HG03442 (cell line): ENCODE data around the gene RAP2C.
"Not testable (repeated sequence)": the region's sequence is repeated elsewhere in the genome, so short reads cannot be mapped to it uniquely, and the experiment has no call there.

Experiments
- ATAC-seq: cut with Tn5 transposase; IDR thresholded peaks from one replicate; pipeline ENCODE4 v1.9.1; 2021; ENCODE audit warnings: mild to moderate bottlenecking, moderate library complexity; ENCODE audit not compliant: unreplicated experiment

RAP2C gene

DNA sequence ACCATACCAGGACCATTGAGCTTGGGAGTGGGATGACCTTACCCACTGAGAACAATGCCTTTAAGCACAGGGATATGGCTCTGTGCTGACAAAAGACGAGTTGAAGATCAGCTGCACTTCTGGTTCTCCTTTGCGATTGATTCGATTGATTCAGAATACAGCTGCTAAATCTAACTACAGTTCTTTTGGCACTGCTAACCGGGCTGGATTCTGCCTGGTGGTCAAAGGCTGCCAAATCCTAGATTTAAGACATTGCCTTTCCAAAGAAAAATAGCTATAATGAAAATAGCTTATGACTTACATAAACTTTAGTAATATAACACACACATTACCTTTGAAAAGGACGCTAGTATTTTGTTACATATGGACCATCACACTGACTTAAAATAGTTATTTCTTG is 18.3 kb downstream of the RAP2C start:
- ATAC-seq = no peak

GRCh38 chrX:132199941-132200340 is 19.3 kb downstream of the RAP2C start:
- no peak for ATAC-seq

GRCh38 chrX:132193872-132194574 is 25.2 kb downstream of the RAP2C start:
- no peak for ATAC-seq

GRCh38 chrX:132191938-132192337 is 27.3 kb downstream of the RAP2C start:
- ATAC-seq = no peak

- ATAC-seq = no peak
Measured at GRCh38 chrX:132188175-132188574, 31.1 kb downstream of the RAP2C start.

- no peak for ATAC-seq
Measured at GRCh38 chrX:132187451-132187850, 31.8 kb downstream of the RAP2C start.

- no peak for ATAC-seq
Measured at GRCh38 chrX:132184871-132185270, 34.4 kb downstream of the RAP2C start.

GRCh38 chrX:132181364-132181763 is 37.9 kb downstream of the RAP2C start:
- no peak for ATAC-seq

DNA sequence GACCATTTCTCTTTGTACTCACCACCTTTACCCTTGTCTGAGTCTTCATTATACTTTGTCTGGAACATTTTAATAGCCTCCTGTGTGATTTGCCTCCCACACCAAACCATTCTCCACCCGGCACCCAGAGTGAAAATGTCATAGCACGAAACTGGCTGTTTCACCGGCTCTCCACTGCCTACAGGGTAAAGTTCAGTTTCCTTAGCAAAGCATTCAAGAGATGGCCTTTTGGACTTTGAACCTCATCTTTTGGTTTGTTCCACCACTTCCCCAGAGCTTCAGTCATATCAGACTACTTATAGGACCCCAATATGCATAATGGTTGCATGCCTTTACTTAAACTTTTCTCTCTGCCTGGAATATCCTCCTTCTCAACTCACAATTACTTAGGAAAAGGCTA is 38.3 kb downstream of the RAP2C start:
- ATAC-seq = no peak

DNA sequence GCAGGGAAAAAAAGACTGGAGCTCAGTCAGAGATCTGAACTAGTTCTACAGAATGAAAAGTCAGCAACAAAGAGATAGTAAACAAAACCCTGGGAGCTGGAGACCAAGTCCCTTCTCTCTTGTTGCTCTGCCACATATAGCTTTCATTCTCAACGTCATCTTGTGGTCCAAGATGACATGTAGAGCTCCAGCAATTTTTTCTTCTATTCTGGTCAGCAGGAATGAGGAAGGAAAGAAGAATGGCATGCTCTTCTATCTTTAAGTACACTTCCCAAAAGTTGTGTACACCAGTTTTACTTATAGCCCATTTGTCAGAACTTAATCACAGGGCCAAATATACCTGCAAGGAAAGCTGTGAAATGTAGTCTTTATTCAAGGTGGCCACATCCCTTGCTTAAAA is 45.6 kb downstream of the RAP2C start:
- no peak for ATAC-seq

- ATAC-seq = no peak
Measured at GRCh38 chrX:132171881-132172280, 47.4 kb downstream of the RAP2C start.

DNA sequence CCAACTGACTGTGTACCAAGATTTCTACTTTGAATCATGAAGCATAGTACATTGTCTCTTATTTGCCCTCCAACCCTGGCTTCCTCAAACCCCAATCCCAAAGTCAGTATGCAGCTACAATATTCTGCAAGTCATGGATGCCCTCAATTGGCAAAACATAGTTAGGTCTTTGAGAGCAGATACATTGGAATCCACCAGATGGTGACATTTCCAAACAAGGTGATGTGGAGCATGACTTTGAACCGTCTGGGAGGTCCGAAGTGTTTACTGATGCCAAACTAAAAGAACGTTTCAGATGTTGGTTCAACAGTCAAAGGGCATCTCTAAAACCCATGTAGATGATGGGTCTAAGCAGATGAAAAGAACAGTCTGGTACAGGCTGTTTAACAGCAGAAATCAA is 47.8 kb downstream of the RAP2C start:
- ATAC-seq = no peak

- no peak for ATAC-seq
Measured at GRCh38 chrX:132169554-132169953, 49.7 kb downstream of the RAP2C start.

GRCh38 chrX:132165651-132166050 is 53.6 kb downstream of the RAP2C start:
- ATAC-seq = no peak

- no peak for ATAC-seq
Measured at GRCh38 chrX:132165005-132165404, 54.2 kb downstream of the RAP2C start.

GRCh38 chrX:132163094-132163493 is 56.2 kb downstream of the RAP2C start:
- not testable (repeated sequence) for ATAC-seq

GRCh38 chrX:132153166-132153565 is 66.1 kb downstream of the RAP2C start:
- ATAC-seq = no peak
